GM18508 (cell line): ENCODE measurements around the gene AQP5.

Experiments used
- ATAC-seq: cut with Tn5 transposase; IDR thresholded peaks from one replicate; pipeline ENCODE4 v1.9.1; 2021; ENCODE audit warnings: moderate number of reproducible peaks; ENCODE audit not compliant: insufficient read depth, unreplicated experiment

Gene AQP5

DNA sequence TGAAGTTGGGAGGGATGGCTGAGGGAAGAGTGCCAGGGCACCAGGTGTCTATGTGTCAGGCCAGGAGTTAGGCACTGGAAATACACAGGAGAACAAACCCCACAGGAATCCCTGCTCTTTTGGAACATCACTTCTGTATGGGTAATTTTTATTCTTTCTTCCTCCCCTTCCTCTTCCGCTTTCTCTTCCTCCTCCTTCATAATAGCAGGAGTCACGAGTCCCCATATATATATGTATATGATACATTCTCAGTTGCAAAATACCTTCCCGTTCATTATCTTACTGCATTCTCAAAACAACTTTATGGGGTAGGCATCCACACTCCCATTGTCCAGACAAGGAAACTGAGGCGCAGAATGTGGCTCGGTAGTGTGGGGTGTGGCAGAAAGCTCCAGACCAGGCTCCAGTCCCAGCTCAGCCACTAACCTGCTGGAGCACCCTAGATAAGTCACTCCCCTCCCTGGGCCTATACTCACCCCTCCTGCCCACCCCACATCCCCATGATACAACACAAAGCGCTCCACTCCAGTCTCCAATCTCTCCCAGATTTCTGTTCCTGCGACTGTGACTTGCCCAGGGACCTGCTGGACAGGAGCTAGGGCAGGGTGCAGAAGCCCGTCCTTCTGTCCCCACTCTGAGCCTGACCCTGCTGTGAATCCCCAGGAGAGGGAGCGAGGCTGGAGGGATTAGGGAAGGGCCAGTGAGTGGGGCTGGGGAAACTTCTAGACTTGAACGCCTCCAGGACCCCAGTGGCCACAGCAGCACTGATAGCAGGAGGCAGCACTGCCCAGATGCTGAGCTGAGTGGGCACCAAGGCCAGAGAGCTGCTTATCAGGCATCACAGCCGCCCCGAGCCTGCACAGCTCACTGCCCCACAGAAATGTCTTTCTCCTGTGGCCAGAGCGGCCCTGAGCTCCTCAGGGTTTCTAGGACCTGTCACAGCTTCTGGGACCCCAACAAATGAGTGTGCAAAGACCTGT lies 12.5 kb upstream of the AQP5 start:
- ATAC-seq, result no peak

DNA sequence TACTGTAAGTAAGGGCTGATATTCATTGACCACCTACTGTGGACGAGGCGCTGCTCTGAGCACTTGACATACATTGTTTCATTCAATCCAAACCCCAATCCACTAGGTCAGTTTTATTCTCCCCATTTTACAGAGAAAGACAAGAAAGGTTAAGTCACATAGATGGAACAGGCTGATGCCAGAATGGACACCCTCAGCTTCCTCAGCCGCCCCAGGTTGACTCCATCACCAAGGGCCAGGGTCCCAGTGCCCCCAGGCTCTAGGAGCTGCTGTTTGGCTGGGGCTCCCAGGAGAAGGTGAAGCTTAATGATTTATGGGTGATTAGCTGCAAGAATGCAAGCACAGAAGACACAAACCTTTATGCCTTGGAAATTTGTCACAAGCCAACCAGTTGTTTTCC lies 11.8 kb upstream of the AQP5 start:
- no peak for ATAC-seq

DNA sequence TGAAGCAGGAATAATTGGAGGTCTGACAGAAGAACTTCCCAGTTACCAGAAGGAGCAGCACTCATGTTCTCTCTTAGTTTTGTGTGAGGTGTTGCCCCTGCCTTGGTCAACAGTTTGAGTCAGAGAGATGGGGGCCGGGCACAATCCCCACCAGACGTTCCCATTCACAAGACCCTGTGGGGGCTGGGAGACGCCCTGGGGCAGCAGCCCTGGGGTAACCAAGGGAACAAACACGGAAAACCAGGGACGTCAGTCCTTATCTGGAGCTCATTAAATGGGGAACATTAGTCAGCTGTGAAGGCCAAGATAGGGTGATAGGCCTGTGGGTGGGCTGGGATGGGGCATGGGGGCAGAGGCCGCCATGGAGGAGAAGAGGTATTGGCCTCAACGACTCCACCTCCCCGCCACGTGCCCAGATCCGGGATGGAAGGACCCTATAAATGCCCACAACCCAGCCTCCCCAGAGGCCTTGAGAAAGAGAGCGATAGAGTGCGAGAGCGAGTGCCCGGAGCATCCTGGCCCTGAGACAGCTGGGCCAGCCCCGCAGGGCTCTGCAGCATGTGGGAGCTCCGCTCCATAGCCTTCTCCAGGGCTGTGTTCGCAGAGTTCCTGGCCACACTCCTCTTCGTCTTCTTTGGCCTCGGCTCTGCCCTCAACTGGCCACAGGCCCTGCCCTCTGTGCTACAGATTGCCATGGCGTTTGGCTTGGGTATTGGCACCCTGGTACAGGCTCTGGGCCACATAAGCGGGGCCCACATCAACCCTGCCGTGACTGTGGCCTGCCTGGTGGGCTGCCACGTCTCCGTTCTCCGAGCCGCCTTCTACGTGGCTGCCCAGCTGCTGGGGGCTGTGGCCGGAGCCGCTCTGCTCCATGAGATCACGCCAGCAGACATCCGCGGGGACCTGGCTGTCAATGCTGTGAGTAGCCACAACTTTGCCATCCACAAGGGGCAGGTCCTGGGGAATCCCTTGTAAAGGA lies 11.1 kb upstream of the AQP5 start, which contains the start of gene AQP2:
TSS of gene AQP2 (plus strand) at position 465 of the 979 bp plus-strand sequence. CDS start at position 559, 94 bp downstream.
- ATAC-seq, result no peak

DNA sequence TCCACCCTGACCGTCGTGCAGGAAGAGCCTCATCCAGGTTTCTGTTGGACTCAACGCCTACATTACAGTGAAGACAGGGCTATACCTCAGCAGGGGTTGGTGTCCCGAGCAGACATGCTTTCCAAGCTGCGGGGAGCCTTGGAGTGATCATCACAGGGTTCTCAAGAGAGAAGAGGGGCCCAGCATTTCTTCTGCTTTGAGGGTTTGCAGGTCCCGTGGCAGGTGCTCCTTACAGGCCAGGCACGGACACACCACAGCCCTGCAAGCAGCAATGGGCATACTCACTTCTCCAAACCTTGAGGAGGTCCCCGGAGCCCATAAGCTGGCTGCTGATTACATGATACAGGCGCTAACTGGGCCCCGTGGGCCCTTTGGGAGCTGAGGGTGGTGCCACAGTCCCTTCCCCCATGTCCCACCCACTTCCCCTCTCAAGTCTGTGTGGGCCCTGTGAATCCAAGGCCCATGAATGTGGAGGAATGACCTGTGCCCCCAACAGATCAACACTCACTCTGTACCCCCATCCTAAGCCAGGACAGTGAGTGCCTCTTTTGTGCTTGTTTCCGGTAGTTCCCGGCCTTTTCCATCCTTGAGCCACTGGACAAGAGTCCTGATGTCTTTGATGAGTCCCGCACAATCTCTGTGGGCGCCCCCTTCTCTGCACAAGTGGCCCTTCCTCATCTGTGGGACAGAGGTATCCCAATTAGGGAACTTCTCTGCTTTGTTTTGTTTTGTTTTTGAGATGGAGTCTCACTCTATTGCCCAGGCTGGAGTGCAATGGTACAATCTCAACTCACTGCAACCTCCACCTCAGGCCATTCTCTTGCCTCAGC lies 10.0 kb upstream of the AQP5 start:
- ATAC-seq, result no peak

DNA sequence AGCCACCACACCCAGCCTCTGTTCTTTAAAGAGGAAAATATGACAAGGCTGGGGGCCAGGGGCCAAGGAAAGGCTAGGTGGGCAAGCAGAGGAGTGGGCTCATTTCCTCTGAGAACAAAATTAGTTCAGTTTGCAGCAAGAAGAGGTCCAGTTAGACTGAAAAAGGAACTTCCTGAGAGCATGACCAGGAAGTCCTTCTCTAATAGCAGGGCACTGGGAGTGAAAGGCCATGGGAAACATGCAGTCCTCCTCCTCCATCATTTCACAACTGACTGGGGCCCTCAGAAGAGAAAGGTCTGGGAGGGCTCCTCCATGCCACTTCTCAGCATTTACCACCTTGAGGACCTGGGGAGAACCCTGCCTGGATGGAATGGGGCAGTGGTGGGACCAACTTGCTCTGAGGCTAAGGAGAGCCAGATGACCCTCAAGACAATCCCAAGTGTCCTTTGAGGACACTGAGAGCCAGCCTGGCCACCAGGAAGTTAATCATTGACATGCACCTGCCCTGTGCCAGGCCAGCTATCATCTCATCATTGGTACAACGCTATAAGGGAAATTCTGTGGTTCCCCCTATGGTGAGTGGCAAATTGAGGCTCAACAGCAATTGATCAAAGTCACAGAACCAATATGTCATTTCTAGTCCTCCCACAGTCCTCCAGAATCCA lies 9.1 kb upstream of the AQP5 start:
- ATAC-seq, result no peak

DNA sequence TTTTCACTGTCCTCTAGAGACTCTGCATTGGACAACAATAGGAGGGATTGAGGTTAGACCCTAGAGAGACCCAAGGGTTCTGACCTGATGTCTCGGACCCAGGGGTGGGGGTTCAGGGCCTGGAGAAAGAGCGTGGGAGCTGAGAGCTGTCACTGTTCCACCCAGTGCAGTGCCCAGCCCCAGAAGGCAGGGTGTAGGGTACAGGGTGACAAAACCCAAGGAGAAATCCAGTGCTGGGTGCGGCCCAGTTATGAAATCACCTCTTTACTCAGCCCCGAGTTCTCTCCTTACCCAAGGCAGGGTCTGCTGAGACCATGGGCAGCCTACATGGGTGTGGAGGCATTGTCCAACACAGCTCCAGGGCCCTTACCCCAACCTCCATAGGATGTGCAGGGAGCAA lies 8.5 kb upstream of the AQP5 start:
- ATAC-seq, result no peak

DNA sequence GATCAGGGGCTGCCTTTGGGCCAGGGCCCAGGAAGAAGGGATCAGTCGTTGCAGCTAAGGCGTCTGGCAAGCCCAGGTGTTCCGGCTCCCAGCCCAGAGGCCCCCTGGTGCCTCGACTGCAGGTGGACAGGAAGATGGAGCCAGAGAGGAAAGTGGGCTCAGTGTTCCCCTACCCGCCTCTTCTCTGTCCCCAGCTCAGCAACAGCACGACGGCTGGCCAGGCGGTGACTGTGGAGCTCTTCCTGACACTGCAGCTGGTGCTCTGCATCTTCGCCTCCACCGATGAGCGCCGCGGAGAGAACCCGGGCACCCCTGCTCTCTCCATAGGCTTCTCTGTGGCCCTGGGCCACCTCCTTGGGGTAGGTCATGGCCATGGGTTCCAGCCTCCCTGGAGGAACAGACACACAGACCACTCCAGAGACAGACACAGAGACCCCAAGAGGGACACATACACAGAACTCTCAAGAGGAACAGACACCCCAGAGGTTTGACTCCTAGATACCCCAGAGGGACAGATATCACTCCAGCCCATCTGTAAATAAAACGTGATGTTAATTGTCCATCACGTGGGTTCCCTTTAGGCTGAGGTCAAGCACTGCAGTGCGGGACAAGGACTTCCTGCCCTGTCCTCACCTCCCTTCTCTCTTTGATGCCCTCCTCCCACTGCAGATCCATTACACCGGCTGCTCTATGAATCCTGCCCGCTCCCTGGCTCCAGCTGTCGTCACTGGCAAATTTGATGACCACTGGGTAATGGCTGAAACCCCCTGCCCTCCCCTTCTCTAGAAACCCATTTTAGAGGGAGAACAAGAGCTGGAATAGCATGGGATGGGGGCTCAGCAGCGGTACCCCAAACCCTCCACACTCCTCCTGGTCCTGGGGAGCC lies 7.5 kb upstream of the AQP5 start:
- ATAC-seq, result no peak

DNA sequence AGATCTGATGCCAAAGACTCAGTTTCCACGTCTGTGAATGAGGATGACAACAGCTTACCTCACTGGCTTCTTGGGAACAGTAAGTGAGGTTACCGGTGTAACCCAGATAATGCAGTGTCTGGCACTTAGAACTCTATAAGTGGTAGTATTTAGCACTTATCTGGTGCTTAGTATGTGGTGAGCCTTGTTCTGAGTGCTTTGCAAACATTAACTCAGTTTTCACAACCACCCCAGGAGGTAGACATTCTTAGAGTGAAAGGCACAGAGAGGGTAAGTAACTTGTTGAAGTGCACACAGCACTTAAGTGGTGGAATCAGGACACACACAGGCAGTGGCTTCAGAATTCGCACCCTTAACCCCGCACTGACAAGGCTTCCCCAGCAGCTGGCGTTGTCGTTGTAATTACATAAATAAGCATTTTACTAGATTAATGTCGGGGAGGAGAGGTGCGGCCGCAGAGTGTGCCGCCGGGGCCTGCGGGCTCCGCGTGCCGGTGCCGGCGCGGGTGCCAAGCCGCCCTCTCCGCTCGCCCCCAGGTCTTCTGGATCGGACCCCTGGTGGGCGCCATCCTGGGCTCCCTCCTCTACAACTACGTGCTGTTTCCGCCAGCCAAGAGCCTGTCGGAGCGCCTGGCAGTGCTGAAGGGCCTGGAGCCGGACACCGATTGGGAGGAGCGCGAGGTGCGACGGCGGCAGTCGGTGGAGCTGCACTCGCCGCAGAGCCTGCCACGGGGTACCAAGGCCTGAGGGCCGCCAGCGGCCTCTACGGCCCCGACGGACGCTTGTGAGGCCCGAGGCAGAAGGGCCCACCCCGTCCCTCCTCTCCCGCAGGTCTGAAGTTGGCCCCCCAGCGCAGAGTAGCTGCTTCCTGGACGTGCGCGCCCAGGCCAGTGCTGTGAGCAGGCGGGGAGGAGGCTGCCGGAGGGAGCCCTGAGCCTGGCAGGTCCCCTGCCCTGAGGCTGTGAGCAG lies 6.5 kb upstream of the AQP5 start:
- no peak for ATAC-seq

DNA sequence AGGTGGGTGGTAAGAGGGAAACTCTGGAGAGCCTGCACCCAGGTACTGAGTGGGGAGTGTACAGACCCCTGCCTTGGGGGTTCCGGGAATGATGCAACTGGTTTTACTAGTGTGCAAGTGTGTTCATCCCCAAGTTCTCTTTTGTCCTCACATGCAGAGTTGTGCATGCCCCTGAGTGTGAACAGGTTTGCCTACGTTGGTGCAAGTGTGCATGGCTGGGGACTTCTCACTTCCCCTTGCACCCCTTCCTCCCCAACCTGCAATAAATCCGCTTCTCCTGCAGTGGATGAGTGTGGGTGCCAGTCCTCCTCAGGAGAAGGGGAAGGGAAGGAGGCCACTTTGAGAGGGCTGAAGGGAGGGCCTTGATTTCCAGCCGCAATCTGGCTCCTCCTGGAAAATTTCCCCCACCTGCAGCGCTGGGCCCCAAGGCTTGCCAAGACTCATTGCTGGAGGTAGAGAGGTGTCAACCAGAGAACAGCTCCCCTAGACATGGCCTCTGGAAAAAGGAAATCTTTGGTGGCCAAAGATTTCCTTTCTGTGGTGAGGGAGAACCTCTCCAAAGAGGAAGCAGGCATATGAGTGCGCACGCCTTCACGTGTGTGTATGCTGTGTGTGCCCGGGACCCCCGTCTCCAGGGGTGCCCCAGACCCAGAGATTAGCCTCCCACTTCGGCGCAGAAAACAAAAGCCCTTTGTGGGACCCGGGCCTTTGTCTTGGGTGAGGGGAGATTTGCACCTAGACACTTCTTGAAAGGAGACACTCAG lies 5.6 kb upstream of the AQP5 start:
- no peak for ATAC-seq

DNA sequence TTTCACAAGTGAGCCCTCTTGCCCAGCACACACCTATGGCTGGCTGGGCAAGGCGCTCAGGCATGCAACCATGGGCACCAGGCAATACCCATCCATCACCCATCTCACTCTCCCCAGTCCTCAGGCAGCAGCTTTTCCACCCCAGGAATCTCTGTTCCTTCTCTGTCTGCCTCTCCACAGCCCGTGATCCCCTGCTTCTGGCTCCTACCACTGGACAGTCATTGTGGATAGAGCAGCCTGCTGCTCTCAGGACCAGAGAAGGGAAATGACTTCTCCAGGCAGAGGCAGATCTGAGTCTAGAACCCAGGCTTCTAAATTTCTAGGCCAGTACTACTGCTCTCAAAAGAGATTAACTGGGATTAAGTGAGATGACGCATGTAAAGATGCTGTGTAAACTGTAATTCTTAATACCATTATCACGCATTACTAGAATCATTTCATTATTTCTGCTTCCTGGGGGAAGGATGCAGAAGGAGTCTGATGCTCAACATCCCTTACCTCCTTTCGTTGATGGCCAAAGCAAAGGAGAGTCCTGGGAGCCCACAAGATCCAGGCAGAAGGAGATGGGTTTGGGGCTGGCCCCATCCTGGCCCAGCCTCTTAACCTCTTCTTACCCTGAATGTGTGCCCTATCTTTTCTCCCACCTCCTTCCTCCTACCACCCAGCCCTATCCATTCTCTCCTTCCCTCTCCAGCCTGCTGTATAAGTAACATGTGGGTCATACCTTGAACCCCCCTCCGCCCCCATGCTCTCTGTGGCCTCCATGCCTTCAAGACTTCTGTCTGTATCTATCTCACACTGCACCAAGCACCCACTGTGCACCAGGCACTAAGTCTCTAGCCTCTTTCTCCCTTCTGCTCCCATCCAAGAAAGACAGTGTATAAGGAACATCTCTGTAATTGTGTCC lies 4.8 kb upstream of the AQP5 start:
- ATAC-seq, result no peak

DNA sequence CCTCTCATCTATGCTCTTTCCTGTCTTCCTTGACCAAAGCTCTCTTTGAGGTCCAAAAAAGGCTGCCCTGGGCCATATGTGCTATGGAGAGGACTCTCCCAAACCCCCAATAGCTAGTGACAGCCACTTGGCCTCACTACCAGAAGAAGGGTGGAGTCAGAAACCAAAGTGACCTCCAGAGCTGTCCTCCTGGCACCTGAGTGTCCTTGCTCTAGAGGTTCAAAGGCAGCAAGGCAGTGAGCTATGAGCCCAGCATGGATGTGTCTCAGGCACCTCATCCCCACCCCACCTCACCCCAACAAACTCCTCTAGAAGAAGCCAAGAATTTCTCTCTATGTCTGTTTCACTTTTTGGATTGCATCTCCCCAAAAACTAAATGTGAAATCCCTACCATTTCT lies 4.1 kb upstream of the AQP5 start:
- ATAC-seq, result no peak

DNA sequence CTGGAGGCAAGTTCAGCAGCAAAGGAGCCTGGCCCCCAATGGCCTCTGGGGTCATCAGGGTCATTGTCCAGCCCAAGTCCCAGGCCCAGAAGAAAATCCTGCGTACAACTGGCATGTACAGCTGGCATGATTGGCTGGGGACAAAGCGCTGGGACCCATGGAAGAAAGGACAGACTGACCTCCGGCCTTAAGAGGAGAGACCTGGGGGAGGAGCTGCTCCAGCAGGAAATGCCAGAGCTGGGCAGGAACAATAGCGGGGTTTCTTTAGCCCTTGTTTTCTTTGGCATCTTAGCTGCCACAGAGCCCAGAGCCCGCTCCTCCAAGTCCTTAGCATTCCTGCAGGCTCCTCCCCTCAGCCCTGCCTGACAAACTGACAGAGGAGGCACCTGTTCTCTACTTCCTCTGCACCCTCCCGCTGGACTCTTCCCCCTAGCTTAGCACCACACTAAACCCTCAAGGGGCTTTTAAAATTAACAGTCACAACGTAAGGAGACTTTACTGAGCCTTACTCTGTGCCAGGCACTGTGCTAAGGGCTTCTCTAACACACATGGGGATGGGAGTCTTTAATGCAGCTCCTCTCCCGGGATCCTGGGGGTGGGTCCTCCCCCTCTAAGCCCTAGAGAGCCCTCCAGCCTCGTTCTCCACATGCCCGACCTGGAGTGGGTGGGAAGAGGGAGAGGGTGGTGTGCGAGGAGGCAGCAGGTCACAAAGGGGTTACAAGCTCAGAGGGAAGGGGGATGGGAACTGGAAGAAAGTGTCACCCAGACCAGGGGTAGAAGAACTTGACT lies 1.8 kb upstream of the AQP5 start:
- no peak for ATAC-seq

DNA sequence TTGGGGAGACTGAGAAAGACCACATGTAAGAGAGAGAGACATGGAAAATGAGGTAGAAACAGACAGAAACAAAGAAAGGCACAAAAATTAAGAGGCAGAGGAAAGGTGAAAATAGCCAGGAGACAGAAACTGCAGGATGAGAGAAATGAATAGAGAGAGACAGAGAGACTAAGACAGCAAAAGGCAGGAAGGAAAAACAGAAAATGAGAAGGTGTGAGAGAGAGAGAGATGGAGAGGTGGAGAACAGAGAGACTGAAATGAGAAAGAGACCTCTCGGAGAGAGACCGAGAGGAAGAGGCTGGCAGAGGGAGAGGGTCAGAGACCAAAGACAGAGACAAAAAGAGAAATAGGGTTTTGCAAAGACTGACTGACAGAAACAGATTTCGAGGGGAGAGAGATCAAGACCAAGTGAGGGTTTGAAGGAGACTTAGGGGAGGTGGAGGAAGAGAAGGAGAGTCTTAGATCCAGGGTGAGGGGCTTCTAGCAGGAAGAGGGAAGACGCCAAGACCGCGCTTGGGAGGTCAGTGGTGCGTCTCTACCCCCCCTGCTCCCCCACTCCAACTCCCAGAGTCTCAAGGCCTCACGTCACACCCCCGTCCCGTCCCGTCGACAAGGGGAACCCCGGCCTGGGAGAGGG lies 1.1 kb upstream of the AQP5 start:
- no peak for ATAC-seq

DNA sequence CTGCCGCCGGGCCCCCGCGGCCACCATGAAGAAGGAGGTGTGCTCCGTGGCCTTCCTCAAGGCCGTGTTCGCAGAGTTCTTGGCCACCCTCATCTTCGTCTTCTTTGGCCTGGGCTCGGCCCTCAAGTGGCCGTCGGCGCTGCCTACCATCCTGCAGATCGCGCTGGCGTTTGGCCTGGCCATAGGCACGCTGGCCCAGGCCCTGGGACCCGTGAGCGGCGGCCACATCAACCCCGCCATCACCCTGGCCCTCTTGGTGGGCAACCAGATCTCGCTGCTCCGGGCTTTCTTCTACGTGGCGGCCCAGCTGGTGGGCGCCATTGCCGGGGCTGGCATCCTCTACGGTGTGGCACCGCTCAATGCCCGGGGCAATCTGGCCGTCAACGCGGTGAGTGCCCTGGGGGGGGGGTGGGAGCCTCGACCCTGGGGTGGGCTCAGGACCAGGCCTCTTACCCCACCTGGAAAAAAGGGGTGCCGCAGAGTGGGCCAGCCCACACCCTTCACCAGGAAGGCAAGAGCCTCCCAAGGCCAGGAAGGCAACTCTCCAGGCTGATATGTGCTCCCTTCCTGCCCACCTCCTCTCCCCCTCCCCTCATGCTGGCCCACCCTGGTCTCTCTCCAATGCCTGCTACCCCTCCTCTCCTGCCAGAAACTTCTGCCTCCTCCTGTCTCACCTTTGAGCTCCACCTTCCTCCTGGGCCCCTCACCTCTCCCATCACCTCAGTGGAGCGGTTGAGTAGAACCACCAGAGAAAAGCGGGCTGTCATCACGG lies 507 bp downstream of the AQP5 start:
- no peak for ATAC-seq
